Natural killer cell treated with Interleukin-12 subunit alpha and Interleukin-12 subunit beta and Interleukin-15 and Interleukin-18, amount 100 ng/mL, for 72 hours (primary cell): ENCODE data around the gene C16orf74. TPM values are rescaled to one million over a fixed set of nuclear protein-coding genes. Genes with fewer than 3 reads are reported as not detected.
A peak's percentile ranks its signal among the peaks of the same experiment; 100 is the strongest.

Experiments
- ATAC-seq, 2 donors: fragments of 150-1000 bp; cut with Tn5 transposase in 1 of 2; sonication (Bioruptor Pico), chemical (Tn5 transposase) in 1 of 2; 2 replicates each; pipeline ENCODE4 v1.10.0; 2021
- DNase-seq: peaks from one replicate; pipeline ENCODE4 v3.0.0; 2022; ENCODE audit warnings: low spot score
- H3K27ac Mint-ChIP-seq, 2 donors: 1 replicate in 1 of 2; 2 replicates in 1 of 2; pipeline ENCODE4 v1.8.0; 2022; ENCODE audit warnings: mixed read lengths in 2 of 2, mild to moderate bottlenecking in 1 of 2, moderate library complexity in 1 of 2
- H3K27me3 Mint-ChIP-seq, 2 donors: 1 replicate in 1 of 2; 2 replicates in 1 of 2; pipeline ENCODE4 v1.8.0; 2022; ENCODE audit warnings: mixed read lengths in 2 of 2
- H3K36me3 Mint-ChIP-seq: one replicate; pipeline ENCODE4 v1.8.0; 2022; ENCODE audit warnings: mixed read lengths
- H3K4me1 Mint-ChIP-seq, 2 donors: 1 replicate in 1 of 2; 2 replicates in 1 of 2; pipeline ENCODE4 v1.8.0; 2022; ENCODE audit warnings: low read depth in 2 of 2, mixed read lengths in 2 of 2, mild to moderate bottlenecking in 1 of 2
- H3K4me3 Mint-ChIP-seq: one replicate; pipeline ENCODE4 v1.8.0; 2022; ENCODE audit warnings: mixed read lengths
- H3K9me3 Mint-ChIP-seq: 2 replicates; pipeline ENCODE4 v1.8.0; 2022; ENCODE audit warnings: mixed read lengths
- total RNA-seq, 2 donors: library from RNA; stranded (reverse); gene quantifications; one replicate each; pipeline ENCODE4 v1.2.3, GENCODE V29; 2022

The C16orf74 gene
- total RNA-seq = not detected

DNA sequence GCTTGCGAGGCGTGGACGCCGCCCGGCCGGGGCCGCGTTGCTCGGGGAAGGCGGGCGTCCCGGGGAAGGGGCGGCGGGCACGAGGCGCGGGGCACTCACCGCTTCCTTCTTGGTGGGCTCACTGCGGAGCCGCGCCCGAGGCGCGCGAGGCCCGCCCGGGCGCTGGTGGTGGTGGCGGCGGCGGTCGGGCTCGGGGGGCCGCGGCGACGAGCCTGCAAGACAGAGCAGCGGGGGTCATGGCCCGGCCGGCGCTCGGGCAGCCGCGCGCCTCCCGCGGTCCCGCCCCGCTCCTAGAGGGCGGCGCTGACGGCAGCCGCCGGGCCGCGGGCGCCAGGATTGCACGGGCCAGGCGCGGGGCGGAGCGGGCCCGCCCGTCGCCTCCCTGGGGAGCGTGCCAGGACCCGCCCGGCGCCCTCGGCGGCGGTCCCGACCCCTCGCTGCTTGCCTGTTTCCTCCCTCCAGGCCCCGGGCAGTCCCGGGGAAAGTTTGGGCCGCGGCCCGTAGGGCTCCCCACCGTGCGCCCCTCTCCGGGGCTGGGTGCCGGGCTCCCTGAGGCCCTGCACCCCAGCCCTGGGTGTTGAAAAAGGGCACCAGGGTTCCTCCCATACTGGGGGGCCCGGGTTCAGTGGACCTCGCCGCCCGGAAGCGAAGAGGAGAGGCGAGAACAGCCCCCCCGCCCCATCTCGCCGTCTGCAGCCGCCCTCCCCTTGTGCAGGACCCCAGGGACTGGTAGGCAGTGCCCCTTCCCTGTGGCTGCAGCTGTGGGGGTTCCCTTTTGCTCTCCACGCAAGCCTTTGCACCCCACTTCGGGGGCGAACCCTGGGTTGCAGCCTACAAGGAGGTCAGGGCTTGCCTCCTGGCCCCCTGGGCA is at the start of gene C16orf74:
Gene C16orf74, minus strand, starts transcription at position 270 of the 871 bp plus-strand sequence. CDS start 15,879 bp downstream, outside the sequence.
- DNase-seq (no peak), ATAC-seq (peak; percentile 72 to 85)
- H3K27ac Mint-ChIP-seq = no peak within 1 kb of the TSS
- peaks cover 7 to 15% of the 10 kb centered on the region in 2 donors for H3K27me3 Mint-ChIP-seq
- H3K36me3 Mint-ChIP-seq = no peaks in the 10 kb centered on the region
- no peaks in the 10 kb centered on the region for H3K9me3 Mint-ChIP-seq
- H3K4me3 Mint-ChIP-seq = peak within 1 kb of the TSS; percentile 76
- H3K4me1 Mint-ChIP-seq = peaks cover 3 to 6% of the 10 kb centered on the region in 2 donors

DNA sequence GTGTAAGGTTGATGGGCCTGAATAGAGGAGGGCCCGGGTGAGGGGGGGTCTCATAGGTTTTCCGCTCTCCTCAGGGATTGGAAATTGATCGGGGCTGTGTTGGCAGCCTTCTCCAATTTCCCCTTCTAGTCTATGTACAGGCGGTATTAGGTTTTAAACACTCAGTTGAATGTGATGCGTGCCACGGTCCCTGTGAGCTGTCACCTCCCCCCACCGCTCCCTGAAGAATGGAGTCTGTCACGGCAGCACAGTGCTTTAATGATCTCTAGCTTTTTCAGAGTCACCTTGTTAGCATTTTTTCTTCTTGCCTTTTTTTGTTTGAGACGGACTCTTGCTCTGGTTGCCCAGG is 49.4 kb upstream of the C16orf74 start:
- Mint-ChIP-seq H3K36me3 (peaks cover 34% of the 10 kb centered on the region), H3K27ac (peak overlapping the region; percentile 78 to 89), H3K4me3 (peak overlapping the region; percentile 86), H3K4me1 (peaks cover 47 to 65% of the 10 kb centered on the region in 2 donors), H3K9me3 (no peaks in the 10 kb centered on the region), H3K27me3 (no peaks in the 10 kb centered on the region)
- DNase-seq (no peak), ATAC-seq (no peak)

DNA sequence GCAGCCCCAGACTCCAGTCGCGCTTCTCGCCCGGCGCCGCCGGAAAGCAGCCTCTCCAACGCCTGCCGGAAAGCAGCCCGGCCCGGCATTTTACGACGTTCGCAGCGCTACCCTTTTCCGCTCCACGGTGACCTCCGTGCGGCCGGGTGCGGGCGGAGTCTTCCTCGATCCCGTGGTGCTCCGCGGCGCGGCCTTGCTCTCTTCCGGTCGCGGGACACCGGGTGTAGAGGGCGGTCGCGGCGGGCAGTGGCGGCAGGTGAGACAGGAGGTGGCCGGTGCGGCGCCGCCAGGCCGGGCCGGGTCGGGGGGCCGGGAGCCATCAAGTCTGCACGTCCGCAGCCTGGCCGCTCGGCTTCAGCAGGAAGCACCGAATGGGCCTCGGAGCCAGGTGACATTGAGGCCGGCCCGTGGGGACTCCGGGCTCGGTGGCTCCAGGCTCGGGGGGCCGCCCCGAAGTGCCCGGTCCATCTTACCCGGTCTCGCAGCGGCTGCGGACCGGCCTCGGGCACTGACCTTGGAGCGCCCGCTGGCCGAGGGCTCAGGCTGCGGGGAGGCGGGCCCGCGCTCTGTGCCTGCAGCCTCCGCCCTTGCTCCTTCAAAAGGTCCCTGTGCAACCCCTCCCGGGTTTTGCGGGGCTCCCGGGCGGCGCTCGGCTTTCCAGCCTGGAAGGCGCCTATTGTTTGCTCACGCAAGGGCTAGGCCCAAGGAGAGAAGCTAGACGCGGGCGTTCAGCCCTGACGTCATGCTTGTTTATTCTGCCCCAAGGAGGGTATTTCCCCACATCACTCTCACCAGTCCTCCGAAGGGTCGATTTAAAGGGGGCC is 48.8 kb upstream of the C16orf74 start, which contains the start of the genes COX4I1 and EMC8:
Gene COX4I1, plus strand, starts transcription at position 199 of the 824 bp plus-strand sequence. CDS start 1,511 bp downstream, outside the sequence.
Gene EMC8, minus strand, starts transcription at position 48 of the 824 bp plus-strand sequence. CDS start 249 bp downstream, outside the sequence.
- ATAC-seq (peak; percentile 96 to 98), DNase-seq (peak; percentile 96)
- Mint-ChIP-seq H3K4me3 (peak within 1 kb of the TSS; percentile 86), H3K27me3 (no peaks in the 10 kb centered on the region), H3K27ac (peak within 1 kb of the TSS; percentile 78 to 89), H3K4me1 (peaks cover 44 to 59% of the 10 kb centered on the region in 2 donors), H3K9me3 (no peaks in the 10 kb centered on the region), H3K36me3 (peaks cover 30% of the 10 kb centered on the region)

DNA sequence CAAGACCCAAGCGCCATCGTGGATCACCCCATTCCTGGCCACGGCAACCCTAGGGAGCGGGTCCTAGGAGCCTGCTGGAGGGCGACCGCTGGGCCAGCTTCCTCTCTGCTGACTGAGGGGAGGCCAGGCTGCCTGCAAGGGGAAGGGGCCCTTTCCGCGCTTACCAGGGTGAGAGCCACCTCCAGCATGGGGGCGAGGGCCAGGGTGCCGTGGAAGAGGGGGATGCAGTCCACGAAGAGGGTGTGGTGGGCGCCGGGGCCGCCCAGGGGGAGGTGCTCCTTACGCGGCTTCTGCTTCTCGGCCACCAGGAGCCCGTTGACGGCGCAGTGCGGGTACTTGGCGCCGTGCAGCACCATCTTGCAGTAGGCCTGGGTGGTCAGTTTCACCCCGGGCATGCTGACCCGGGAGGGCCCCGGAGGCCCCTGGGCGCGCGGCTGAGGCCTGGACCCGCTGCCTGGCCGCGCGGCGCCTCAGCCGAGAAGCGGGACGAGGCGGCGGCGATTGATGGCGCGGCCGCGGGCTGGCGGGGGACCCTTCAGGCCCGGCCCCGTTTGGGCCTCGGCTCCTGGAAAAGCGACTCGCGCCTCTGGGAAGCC is 48.1 kb upstream of the C16orf74 start:
- Mint-ChIP-seq H3K4me3 (peak overlapping the region; percentile 86), H3K27me3 (no peaks in the 10 kb centered on the region), H3K4me1 (peaks cover 47 to 58% of the 10 kb centered on the region in 2 donors), H3K9me3 (no peaks in the 10 kb centered on the region), H3K27ac (peak overlapping the region; percentile 78 to 89), H3K36me3 (peaks cover 28% of the 10 kb centered on the region)
- ATAC-seq (peak; percentile 56 to 62), DNase-seq (no peak)

DNA sequence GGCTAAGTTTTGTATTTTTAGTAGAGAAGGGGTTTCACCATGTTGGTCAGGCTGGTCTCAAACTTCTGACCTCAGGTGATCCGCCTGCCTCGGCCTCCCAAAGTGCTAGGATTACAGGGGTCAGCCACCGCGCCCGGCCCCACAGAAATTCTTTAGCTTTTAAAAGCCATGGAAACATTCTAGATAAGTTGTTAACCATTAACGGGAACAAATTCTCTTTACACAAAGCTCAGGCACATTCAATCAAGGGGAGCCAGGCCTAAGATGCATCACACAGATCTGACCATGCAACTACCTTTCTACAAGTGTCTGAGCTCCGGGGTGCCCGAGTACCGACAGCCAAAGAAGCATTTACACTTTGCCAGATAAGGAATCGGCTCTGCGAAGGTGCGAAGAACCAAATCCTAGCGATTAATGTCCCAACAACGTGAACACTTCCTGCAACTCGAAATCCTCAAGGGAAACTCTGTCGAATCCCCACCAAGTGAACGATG is 47.4 kb upstream of the C16orf74 start:
- ATAC-seq = no peak
- no peak for DNase-seq
- Mint-ChIP-seq H3K9me3 (no peaks in the 10 kb centered on the region), H3K4me3 (peak overlapping the region; percentile 73), H3K36me3 (peaks cover 23% of the 10 kb centered on the region), H3K27ac (peak overlapping the region in 1 of 2 donors; percentile 31), H3K4me1 (peaks cover 41 to 54% of the 10 kb centered on the region in 2 donors), H3K27me3 (no peaks in the 10 kb centered on the region)

DNA sequence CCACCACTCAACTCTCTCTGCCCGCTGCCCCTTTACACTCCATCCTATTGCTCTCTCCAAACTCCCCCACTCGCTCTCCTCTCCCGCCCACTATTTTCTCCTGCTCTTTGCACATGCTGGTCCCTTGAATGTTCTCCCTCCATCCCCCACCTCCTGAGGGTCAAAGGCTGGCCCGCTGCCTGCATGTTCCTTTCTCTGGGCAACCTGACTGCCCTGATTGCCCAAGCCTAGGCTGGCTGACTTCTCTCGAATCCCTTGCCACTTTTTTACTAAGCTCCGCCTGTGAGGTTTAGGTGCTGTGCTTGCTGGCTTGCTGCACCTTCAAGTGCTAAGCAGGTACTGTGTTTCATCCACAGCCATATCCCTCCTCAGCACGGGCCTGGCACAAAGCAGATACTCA is 45.7 kb upstream of the C16orf74 start:
- H3K9me3 Mint-ChIP-seq = no peaks in the 10 kb centered on the region
- H3K27me3 Mint-ChIP-seq = no peaks in the 10 kb centered on the region
- no peak overlapping the region for H3K27ac Mint-ChIP-seq
- DNase-seq (no peak), ATAC-seq (no peak)
- H3K4me3 Mint-ChIP-seq = peak overlapping the region; percentile 32
- peaks cover 46 to 49% of the 10 kb centered on the region in 2 donors for H3K4me1 Mint-ChIP-seq
- H3K36me3 Mint-ChIP-seq = peaks cover 21% of the 10 kb centered on the region

DNA sequence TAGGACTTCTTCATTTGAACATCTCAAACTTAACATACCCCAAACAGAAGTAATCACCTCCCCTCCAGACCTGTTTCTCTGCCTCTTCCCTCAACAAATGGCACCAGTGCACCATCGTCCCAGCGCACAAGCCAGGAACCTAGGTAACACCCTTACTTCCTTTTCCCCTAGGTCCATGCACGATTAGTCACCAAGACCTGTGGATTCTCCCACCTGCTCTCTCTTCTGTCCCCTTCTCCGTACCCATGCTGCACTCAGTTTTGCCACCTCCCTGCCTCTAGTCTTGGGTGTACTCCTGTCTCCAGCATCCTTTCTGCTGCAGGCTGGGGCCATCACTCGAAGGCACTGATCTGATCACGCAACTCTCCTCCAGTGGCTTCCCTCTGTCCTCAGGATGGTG is 45.3 kb upstream of the C16orf74 start:
- no peak for ATAC-seq
- peak overlapping the region; percentile 32 for H3K4me3 Mint-ChIP-seq
- H3K4me1 Mint-ChIP-seq = peaks cover 45 to 48% of the 10 kb centered on the region in 2 donors
- H3K36me3 Mint-ChIP-seq = peaks cover 21% of the 10 kb centered on the region
- no peak overlapping the region for H3K27ac Mint-ChIP-seq
- no peaks in the 10 kb centered on the region for H3K27me3 Mint-ChIP-seq
- H3K9me3 Mint-ChIP-seq = no peaks in the 10 kb centered on the region
- no peak for DNase-seq

DNA sequence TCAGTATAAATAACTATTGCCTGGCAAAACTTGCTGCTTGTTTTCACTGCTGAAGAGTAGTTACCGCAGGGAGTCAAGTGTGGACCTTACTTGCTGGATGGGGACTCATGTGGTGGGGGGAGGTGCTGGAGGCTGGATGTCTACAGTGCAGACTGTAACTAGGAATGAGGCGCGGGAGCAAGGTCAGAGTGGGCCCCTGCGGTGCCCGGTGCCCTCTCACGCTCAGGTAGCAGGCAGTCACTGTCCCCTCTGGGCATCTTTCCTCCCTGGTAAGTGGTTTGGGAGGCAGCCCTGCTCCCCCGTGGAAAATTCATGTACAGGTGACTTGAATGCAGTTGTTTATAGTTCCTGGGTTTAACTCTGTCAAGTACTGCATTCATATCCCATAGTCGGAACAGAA is 43.8 kb upstream of the C16orf74 start:
- Mint-ChIP-seq H3K4me3 (no peak overlapping the region), H3K27ac (no peak overlapping the region), H3K4me1 (peaks cover 36 to 41% of the 10 kb centered on the region in 2 donors), H3K36me3 (peaks cover 21% of the 10 kb centered on the region), H3K9me3 (no peaks in the 10 kb centered on the region), H3K27me3 (no peaks in the 10 kb centered on the region)
- ATAC-seq (no peak), DNase-seq (no peak)

DNA sequence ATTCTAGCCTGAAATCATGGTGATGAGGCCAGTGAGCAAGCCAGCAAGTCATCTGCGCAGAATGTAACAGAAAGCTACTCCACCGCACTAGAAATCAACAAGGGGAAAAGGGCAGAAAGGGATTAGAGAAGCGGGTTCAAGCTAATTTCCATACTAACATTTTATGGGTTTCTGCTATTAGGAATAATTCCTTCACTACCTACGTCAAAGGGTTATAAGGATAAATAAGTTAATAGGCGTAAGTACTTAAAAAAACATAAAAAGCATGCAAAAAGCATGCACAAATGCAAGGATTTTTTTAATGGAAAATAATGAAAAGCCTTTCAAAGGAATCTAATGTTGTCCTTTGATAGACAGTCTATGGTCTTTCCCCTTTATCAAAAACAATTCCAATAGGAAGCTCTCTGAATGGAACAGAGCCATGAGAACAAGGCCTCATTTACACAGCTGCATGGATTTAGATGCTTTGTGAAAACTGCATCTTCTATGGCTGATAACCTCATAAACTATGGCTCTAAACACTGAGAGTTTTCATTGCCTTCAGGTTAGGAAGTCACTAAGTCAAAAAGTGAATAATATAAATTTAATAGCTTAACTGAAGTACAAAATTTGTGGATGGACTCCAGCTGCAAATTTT is 42.9 kb upstream of the C16orf74 start:
- Mint-ChIP-seq H3K9me3 (no peaks in the 10 kb centered on the region), H3K27ac (no peak overlapping the region), H3K4me3 (no peak overlapping the region), H3K4me1 (peaks cover 36 to 41% of the 10 kb centered on the region in 2 donors), H3K27me3 (no peaks in the 10 kb centered on the region), H3K36me3 (peaks cover 21% of the 10 kb centered on the region)
- ATAC-seq = no peak
- no peak for DNase-seq

DNA sequence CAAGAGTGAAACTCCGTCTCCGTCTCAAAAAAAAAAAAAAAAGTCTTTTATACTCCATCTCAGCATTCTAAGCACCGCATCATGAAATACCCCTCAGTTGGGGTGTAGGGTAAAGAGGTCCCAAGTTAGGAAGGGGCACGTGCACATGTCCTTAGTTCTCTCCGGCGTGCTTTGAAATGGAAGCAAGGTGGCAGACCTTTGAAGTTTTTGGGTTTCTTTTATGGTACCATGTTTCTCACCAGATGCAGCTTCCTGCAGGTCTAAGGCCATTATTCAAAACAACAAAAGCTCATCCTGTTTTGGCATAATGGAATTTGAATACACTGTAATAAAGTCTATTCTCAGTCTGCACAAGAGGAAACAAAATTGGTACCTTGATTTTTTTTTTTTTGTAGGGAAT is 38.9 kb upstream of the C16orf74 start:
- ATAC-seq (no peak), DNase-seq (no peak)
- no peak overlapping the region for H3K4me3 Mint-ChIP-seq
- no peaks in the 10 kb centered on the region for H3K9me3 Mint-ChIP-seq
- H3K27ac Mint-ChIP-seq = no peak overlapping the region
- H3K27me3 Mint-ChIP-seq = no peaks in the 10 kb centered on the region
- H3K4me1 Mint-ChIP-seq = peaks cover 13 to 28% of the 10 kb centered on the region in 2 donors
- peaks cover 16% of the 10 kb centered on the region for H3K36me3 Mint-ChIP-seq

DNA sequence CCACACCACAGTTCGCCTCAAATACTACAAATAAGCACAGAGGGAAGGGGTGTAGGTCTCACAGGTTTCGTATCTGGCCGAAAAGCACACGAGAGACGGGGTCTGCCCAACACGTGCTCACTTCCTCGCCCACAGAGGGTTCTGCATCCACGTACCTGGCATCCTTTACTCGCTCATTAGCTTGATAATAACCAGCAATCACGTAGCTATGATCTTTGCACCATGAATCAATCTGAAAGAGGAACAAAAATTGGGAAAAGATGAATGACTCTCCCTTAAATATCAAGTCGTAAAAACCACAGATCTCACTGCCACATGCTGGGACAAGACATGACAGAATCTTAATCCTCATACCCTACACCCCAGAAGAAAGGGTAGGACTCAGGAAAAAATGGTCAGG is 37.9 kb upstream of the C16orf74 start:
- Mint-ChIP-seq H3K4me1 (peaks cover 13 to 24% of the 10 kb centered on the region in 2 donors), H3K4me3 (no peak overlapping the region), H3K9me3 (no peaks in the 10 kb centered on the region), H3K36me3 (peaks cover 16% of the 10 kb centered on the region), H3K27me3 (no peaks in the 10 kb centered on the region), H3K27ac (no peak overlapping the region)
- ATAC-seq (no peak), DNase-seq (no peak)

DNA sequence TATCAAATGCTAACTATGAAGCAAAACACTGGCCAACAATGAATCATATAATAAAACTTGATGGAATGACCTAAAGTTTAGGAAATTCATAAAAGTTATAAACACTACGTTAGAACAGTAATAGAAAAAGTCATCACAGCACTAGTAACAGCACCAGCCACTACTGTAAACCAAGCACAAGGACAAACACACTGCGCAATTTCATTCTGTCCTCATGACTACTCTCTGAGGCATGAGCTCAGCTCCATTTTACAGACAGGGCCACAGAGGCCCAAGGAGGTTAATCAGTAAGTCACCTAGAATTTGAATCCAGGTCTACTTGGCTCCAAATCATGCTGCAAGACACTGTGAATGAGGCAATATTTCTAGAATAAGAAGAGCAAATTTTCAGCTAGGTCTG is 35.0 kb upstream of the C16orf74 start:
- Mint-ChIP-seq H3K4me3 (no peak overlapping the region), H3K27me3 (no peaks in the 10 kb centered on the region), H3K9me3 (no peaks in the 10 kb centered on the region), H3K4me1 (peaks cover 0 to 10% of the 10 kb centered on the region in 2 donors), H3K36me3 (no peaks in the 10 kb centered on the region), H3K27ac (no peak overlapping the region)
- DNase-seq = peak; percentile 28
- no peak for ATAC-seq

DNA sequence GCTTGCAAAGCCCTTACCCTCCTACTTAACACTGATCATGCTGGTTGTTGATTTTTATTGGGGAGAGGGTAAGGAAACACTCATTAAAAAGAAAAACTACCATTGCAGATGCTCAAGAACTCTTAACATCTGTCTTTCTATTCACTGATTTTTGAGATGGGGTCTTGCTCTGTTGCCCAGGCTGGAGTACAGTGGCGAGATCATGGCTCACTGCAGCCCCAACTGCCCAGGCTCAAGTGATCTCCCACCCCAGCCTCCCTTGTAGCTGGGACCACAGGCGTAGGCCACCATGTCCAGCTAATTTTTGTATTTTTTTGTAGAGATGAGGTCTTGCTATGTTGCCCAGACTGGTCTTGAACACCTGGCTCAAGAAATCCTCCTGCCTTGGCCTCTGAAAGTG is 33.9 kb upstream of the C16orf74 start:
- no peak for DNase-seq
- Mint-ChIP-seq H3K4me3 (no peak overlapping the region), H3K27me3 (no peaks in the 10 kb centered on the region), H3K4me1 (peaks cover 2 to 13% of the 10 kb centered on the region in 2 donors), H3K27ac (no peak overlapping the region), H3K9me3 (no peaks in the 10 kb centered on the region), H3K36me3 (peaks cover 3% of the 10 kb centered on the region)
- no peak for ATAC-seq
